Measurements from ENCODE around the gene SLC22A31.
"Not testable (repeated sequence)": the region's sequence is repeated elsewhere in the genome, so short reads cannot be mapped to it uniquely, and the experiment has no call there.

SLC22A31 gene

GRCh38 chr16:89187770-89188392 lies 12.5 kb downstream of the SLC22A31 start:
- no peak overlapping the region for H3K27ac ChIP-seq (ENCODE audit: low read depth, low read length)
- H3K4me3 ChIP-seq (ENCODE audit: low read length), result no peak overlapping the region
- H3K27me3 ChIP-seq (ENCODE audit: control insufficient read depth, insufficient read depth, low read length), result peaks cover 17% of the 10 kb centered on the region
- H3K36me3 ChIP-seq (ENCODE audit: control insufficient read depth, insufficient read depth, low read length), result no peaks in the 10 kb centered on the region
- H3K9ac ChIP-seq (ENCODE audit: low read length), result no peak overlapping the region
- no peaks in the 10 kb centered on the region for H3K4me1 ChIP-seq (ENCODE audit: control insufficient read depth, insufficient read depth, low read length)

- no peak overlapping the region for H3K27ac ChIP-seq (ENCODE audit: low read depth, low read length)
- H3K4me3 ChIP-seq (ENCODE audit: low read length), result no peak overlapping the region
- no peaks in the 10 kb centered on the region for H3K36me3 ChIP-seq (ENCODE audit: control insufficient read depth, insufficient read depth, low read length)
- H3K4me1 ChIP-seq (ENCODE audit: control insufficient read depth, insufficient read depth, low read length), result no peaks in the 10 kb centered on the region
- H3K27me3 ChIP-seq (ENCODE audit: control insufficient read depth, insufficient read depth, low read length), result peaks cover 17% of the 10 kb centered on the region
- no peak overlapping the region for H3K9ac ChIP-seq (ENCODE audit: low read length)
These were observed 13.1 kb downstream of the SLC22A31 start for GRCh38 chr16:89187032-89187769.

GRCh38 chr16:89186593-89187031 lies 13.7 kb downstream of the SLC22A31 start:
- not testable (repeated sequence) for H3K27ac ChIP-seq (ENCODE audit: low read depth, low read length); H3K36me3 ChIP-seq (ENCODE audit: control insufficient read depth, insufficient read depth, low read length)

GRCh38 chr16:89185887-89186592 lies 14.3 kb downstream of the SLC22A31 start:
- not testable (repeated sequence) for H3K4me3 ChIP-seq (ENCODE audit: low read length); H3K36me3 ChIP-seq (ENCODE audit: control insufficient read depth, insufficient read depth, low read length); H3K27ac ChIP-seq (ENCODE audit: low read depth, low read length); H3K4me1 ChIP-seq (ENCODE audit: control insufficient read depth, insufficient read depth, low read length); H3K9ac ChIP-seq (ENCODE audit: low read length)
- peaks cover 15% of the 10 kb centered on the region for H3K27me3 ChIP-seq (ENCODE audit: control insufficient read depth, insufficient read depth, low read length)

More at GRCh38 chr16:89186593-89187031, 13.7 kb downstream of the SLC22A31 start:
- H3K4me1 ChIP-seq (ENCODE audit: control insufficient read depth, insufficient read depth, low read length); H3K9ac ChIP-seq (ENCODE audit: low read length); H3K4me3 ChIP-seq (ENCODE audit: low read length): not testable (repeated sequence)
- peaks cover 17% of the 10 kb centered on the region for H3K27me3 ChIP-seq (ENCODE audit: control insufficient read depth, insufficient read depth, low read length)

- no peak overlapping the region for H3K9ac ChIP-seq (ENCODE audit: low read length)
- H3K27ac ChIP-seq (ENCODE audit: low read depth, low read length), result no peak overlapping the region
- H3K4me1 ChIP-seq (ENCODE audit: control insufficient read depth, insufficient read depth, low read length), result no peaks in the 10 kb centered on the region
- H3K27me3 ChIP-seq (ENCODE audit: control insufficient read depth, insufficient read depth, low read length), result peaks cover 14% of the 10 kb centered on the region
- no peaks in the 10 kb centered on the region for H3K36me3 ChIP-seq (ENCODE audit: control insufficient read depth, insufficient read depth, low read length)
- no peak overlapping the region for H3K4me3 ChIP-seq (ENCODE audit: low read length)
These were observed 15.2 kb downstream of the SLC22A31 start for GRCh38 chr16:89184933-89185794.

GRCh38 chr16:89184677-89184932 lies 15.7 kb downstream of the SLC22A31 start:
- Histone ChIP-seq H3K27ac (ENCODE audit: low read depth, low read length) (no peak overlapping the region), H3K9ac (ENCODE audit: low read length) (no peak overlapping the region), H3K4me3 (ENCODE audit: low read length) (no peak overlapping the region), H3K4me1 (ENCODE audit: control insufficient read depth, insufficient read depth, low read length) (no peaks in the 10 kb centered on the region), H3K36me3 (ENCODE audit: control insufficient read depth, insufficient read depth, low read length) (no peaks in the 10 kb centered on the region), H3K27me3 (ENCODE audit: control insufficient read depth, insufficient read depth, low read length) (peaks cover 14% of the 10 kb centered on the region)

- no peak overlapping the region for H3K9ac ChIP-seq (ENCODE audit: low read length)
- H3K4me1 ChIP-seq (ENCODE audit: control insufficient read depth, insufficient read depth, low read length), result no peaks in the 10 kb centered on the region
- H3K27me3 ChIP-seq (ENCODE audit: control insufficient read depth, insufficient read depth, low read length), result peaks cover 14% of the 10 kb centered on the region
- no peak overlapping the region for H3K4me3 ChIP-seq (ENCODE audit: low read length)
- no peak overlapping the region for H3K27ac ChIP-seq (ENCODE audit: low read depth, low read length)
- no peaks in the 10 kb centered on the region for H3K36me3 ChIP-seq (ENCODE audit: control insufficient read depth, insufficient read depth, low read length)
These were observed 16.2 kb downstream of the SLC22A31 start for GRCh38 chr16:89183975-89184676.

- H3K27me3 ChIP-seq (ENCODE audit: control insufficient read depth, insufficient read depth, low read length), result peaks cover 17% of the 10 kb centered on the region
- no peak overlapping the region for H3K27ac ChIP-seq (ENCODE audit: low read depth, low read length)
- H3K4me1 ChIP-seq (ENCODE audit: control insufficient read depth, insufficient read depth, low read length), result no peaks in the 10 kb centered on the region
- H3K36me3 ChIP-seq (ENCODE audit: control insufficient read depth, insufficient read depth, low read length), result no peaks in the 10 kb centered on the region
- H3K9ac ChIP-seq (ENCODE audit: low read length), result no peak overlapping the region
- H3K4me3 ChIP-seq (ENCODE audit: low read length), result no peak overlapping the region
These were observed 16.9 kb downstream of the SLC22A31 start for GRCh38 chr16:89183463-89183862.

GRCh38 chr16:89179656-89180315 lies 20.6 kb downstream of the SLC22A31 start:
- Histone ChIP-seq H3K27me3 (ENCODE audit: control insufficient read depth, insufficient read depth, low read length) (peaks cover 17% of the 10 kb centered on the region), H3K4me1 (ENCODE audit: control insufficient read depth, insufficient read depth, low read length) (no peaks in the 10 kb centered on the region), H3K4me3 (ENCODE audit: low read length) (no peak overlapping the region), H3K36me3 (ENCODE audit: control insufficient read depth, insufficient read depth, low read length) (no peaks in the 10 kb centered on the region), H3K9ac (ENCODE audit: low read length) (no peak overlapping the region), H3K27ac (ENCODE audit: low read depth, low read length) (no peak overlapping the region)

- Histone ChIP-seq H3K4me1 (ENCODE audit: control insufficient read depth, insufficient read depth, low read length) (no peaks in the 10 kb centered on the region), H3K36me3 (ENCODE audit: control insufficient read depth, insufficient read depth, low read length) (no peaks in the 10 kb centered on the region), H3K9ac (ENCODE audit: low read length) (no peak overlapping the region), H3K27me3 (ENCODE audit: control insufficient read depth, insufficient read depth, low read length) (peaks cover 11% of the 10 kb centered on the region), H3K4me3 (ENCODE audit: low read length) (no peak overlapping the region), H3K27ac (ENCODE audit: low read depth, low read length) (no peak overlapping the region)
These were observed 21.2 kb downstream of the SLC22A31 start for GRCh38 chr16:89179148-89179484.

GRCh38 chr16:89178453-89179147 lies 21.7 kb downstream of the SLC22A31 start:
- Histone ChIP-seq H3K9ac (ENCODE audit: low read length) (no peak overlapping the region), H3K36me3 (ENCODE audit: control insufficient read depth, insufficient read depth, low read length) (no peaks in the 10 kb centered on the region), H3K27me3 (ENCODE audit: control insufficient read depth, insufficient read depth, low read length) (peaks cover 7% of the 10 kb centered on the region), H3K4me1 (ENCODE audit: control insufficient read depth, insufficient read depth, low read length) (no peaks in the 10 kb centered on the region), H3K4me3 (ENCODE audit: low read length) (no peak overlapping the region), H3K27ac (ENCODE audit: low read depth, low read length) (no peak overlapping the region)

All from rectal smooth muscle tissue (tissue), 1 donor.